Mesenchymal stem cell (in vitro differentiated cells and primary cell): ENCODE data around the gene TMED9.

Experiments used
- DNase-seq: peaks from one replicate; pipeline ENCODE4 v3.0.0-alpha.2; 2013
- H2AFZ ChIP-seq: one replicate; pipeline ENCODE4 v1.6.1; 2013; ENCODE audit warnings: low read depth, mild to moderate bottlenecking, control low read depth, inconsistent platforms, low read length, moderate library complexity
- H2AK5ac ChIP-seq: 2 replicates; pipeline ENCODE4 v1.6.1; 2013; ENCODE audit warnings: low read length, moderate library complexity, mild to moderate bottlenecking, inconsistent platforms; ENCODE audit not compliant: severe bottlenecking
- H2BK120ac ChIP-seq: one replicate; pipeline ENCODE4 v1.6.1; 2013; ENCODE audit warnings: low read depth, mild to moderate bottlenecking, inconsistent platforms, low read length, moderate library complexity
- H2BK12ac ChIP-seq, 2 experiments: one replicate each; pipeline ENCODE4 v1.6.1; 2013; ENCODE audit warnings: inconsistent platforms in 2 of 2, low read length in 2 of 2, mild to moderate bottlenecking in 2 of 2, moderate library complexity in 2 of 2, control low read depth in 1 of 2
- H2BK15ac ChIP-seq: one replicate; pipeline ENCODE4 v1.6.1; 2013; ENCODE audit warnings: mild to moderate bottlenecking, low read depth, inconsistent platforms; ENCODE audit not compliant: poor library complexity, severe bottlenecking
- H2BK5ac ChIP-seq: 2 replicates; pipeline ENCODE4 v1.6.1; 2013; ENCODE audit warnings: low read depth, mild to moderate bottlenecking, low read length, control low read depth, inconsistent platforms; ENCODE audit not compliant: poor library complexity, severe bottlenecking
- H3K14ac ChIP-seq, 2 experiments: one replicate each; pipeline ENCODE4 v1.6.1; 2013; ENCODE audit warnings: inconsistent platforms in 2 of 2, low read length in 2 of 2, control low read depth in 1 of 2, mild to moderate bottlenecking in 1 of 2, moderate library complexity in 1 of 2
- H3K18ac ChIP-seq, 2 experiments: one replicate each; pipeline ENCODE4 v1.6.1; 2013; ENCODE audit warnings: inconsistent platforms in 2 of 2, low read length in 2 of 2, control low read depth in 1 of 2, low read depth in 1 of 2, mild to moderate bottlenecking in 1 of 2
- H3K23ac ChIP-seq, 2 experiments: one replicate each; pipeline ENCODE4 v1.6.1; 2013; ENCODE audit warnings: inconsistent platforms in 2 of 2, low read length in 2 of 2, mild to moderate bottlenecking in 2 of 2, moderate library complexity in 2 of 2, control low read depth in 1 of 2
- H3K27ac ChIP-seq: 2 replicates; pipeline ENCODE4 v1.5.1; 2013; ENCODE audit warnings: mild to moderate bottlenecking, moderate library complexity, low read length, control low read depth, inconsistent platforms; ENCODE audit not compliant: poor library complexity, severe bottlenecking
- H3K27me3 ChIP-seq, 2 experiments: 2 replicates each; pipeline versions ENCODE4 v1.6.1 to v1.7.0; 2013; ENCODE audit warnings: low read length in 2 of 2, mild to moderate bottlenecking in 2 of 2, moderate library complexity in 2 of 2, control low read depth in 1 of 2, inconsistent platforms in 1 of 2; ENCODE audit not compliant: control insufficient read depth in 1 of 2, insufficient read depth in 1 of 2
- H3K36me3 ChIP-seq, 2 experiments: 2 replicates each; pipeline versions ENCODE4 v1.6.1 to v1.7.0; 2013; ENCODE audit warnings: low read length in 2 of 2, control low read depth in 1 of 2, inconsistent platforms in 1 of 2, low read depth in 1 of 2, mild to moderate bottlenecking in 1 of 2; ENCODE audit not compliant: insufficient read depth in 2 of 2, control insufficient read depth in 1 of 2
- H3K4ac ChIP-seq, 2 experiments: one replicate each; pipeline ENCODE4 v1.6.1; 2013; ENCODE audit warnings: inconsistent platforms in 2 of 2, low read length in 2 of 2, mild to moderate bottlenecking in 2 of 2, moderate library complexity in 2 of 2, control low read depth in 1 of 2, low read depth in 1 of 2
- H3K4me1 ChIP-seq: 2 replicates; pipeline ENCODE4 v1.6.1; 2013; ENCODE audit warnings: low read depth, low read length, control low read depth; ENCODE audit not compliant: control insufficient read depth, insufficient read depth
- H3K4me2 ChIP-seq: 2 replicates; pipeline ENCODE4 v1.6.1; 2013; ENCODE audit warnings: low read length, mild to moderate bottlenecking, inconsistent platforms; ENCODE audit not compliant: poor library complexity, severe bottlenecking
- H3K4me3 ChIP-seq, 2 experiments: 2 replicates each; pipeline versions ENCODE4 v1.5.1 to v1.7.0; 2013; ENCODE audit warnings: low read length in 2 of 2, mild to moderate bottlenecking in 2 of 2, control low read depth in 1 of 2, low read depth in 1 of 2; ENCODE audit not compliant: insufficient read depth in 1 of 2
- H3K79me1 ChIP-seq: replicated peaks from 2 replicates; pipeline ENCODE4 v1.6.1; 2013; ENCODE audit warnings: mild to moderate bottlenecking, control low read depth, low read length, inconsistent platforms; ENCODE audit not compliant: poor library complexity, severe bottlenecking
- H3K9ac ChIP-seq: 2 replicates; pipeline ENCODE4 v1.7.0; 2013; ENCODE audit warnings: mild to moderate bottlenecking, low read length, moderate library complexity
- H3K9me3 ChIP-seq: 2 replicates; pipeline ENCODE4 v1.7.0; 2013; ENCODE audit warnings: mild to moderate bottlenecking, low read length; ENCODE audit not compliant: control insufficient read depth
- H4K8ac ChIP-seq: one replicate; pipeline ENCODE4 v1.6.1; 2013; ENCODE audit warnings: inconsistent platforms, mild to moderate bottlenecking, low read length, moderate library complexity
- H4K91ac ChIP-seq: one replicate; pipeline ENCODE4 v1.6.1; 2013; ENCODE audit warnings: mild to moderate bottlenecking, low read length, inconsistent platforms
- WGBS: methylation state at CpG from one replicate; pipeline ENCODE4 v1.1.7; 2013; ENCODE audit warnings: mixed read lengths; 5-methylcytosine and 5-hydroxymethylcytosine counted together

TMED9 gene

DNA sequence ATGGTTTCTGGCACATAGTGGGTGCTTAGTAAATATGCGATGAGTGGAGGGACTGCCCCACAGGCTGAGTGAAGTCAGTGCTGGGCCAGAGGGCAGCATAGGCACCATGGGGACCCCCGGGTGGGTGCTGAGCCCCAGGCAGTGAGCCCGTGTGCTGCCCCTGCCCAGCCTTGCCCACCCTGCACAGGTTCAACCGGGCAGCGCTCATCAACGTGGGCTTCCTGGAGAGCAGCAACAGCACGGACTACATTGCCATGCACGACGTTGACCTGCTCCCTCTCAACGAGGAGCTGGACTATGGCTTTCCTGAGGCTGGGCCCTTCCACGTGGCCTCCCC lies 15.1 kb downstream of the TMED9 start:
- Histone ChIP-seq H3K27ac (no peak overlapping the region), H4K8ac (peak overlapping the region; percentile 59), H3K23ac (no peak overlapping the region), H2BK15ac (peak overlapping the region; percentile 33), H3K9ac (peak overlapping the region; percentile 27), H3K36me3 (peaks cover 33 to 82% of the 10 kb centered on the region in 2 experiments), H2BK5ac (no peak overlapping the region), H3K18ac (peak overlapping the region in 1 of 2 experiments; percentile 38), H4K91ac (peak overlapping the region; percentile 70), H3K4me2 (no peak overlapping the region), H3K14ac (no peak overlapping the region), H3K4ac (no peak overlapping the region), H2BK12ac (no peak overlapping the region), H2BK120ac (no peak overlapping the region), H3K9me3 (no peaks in the 10 kb centered on the region), H3K4me1 (peaks cover 11% of the 10 kb centered on the region), H2AFZ (no peak overlapping the region), H3K79me1 (peaks cover 15% of the 10 kb centered on the region), H3K4me3 (no peak overlapping the region), H2AK5ac (no peak overlapping the region), H3K27me3 (no peaks in the 10 kb centered on the region)
- no peak for DNase-seq
- WGBS: 62% methylated on average over 11 of the region's 11 CpGs

GRCh38 chr5:177607452-177608192 lies 15.6 kb downstream of the TMED9 start:
- Histone ChIP-seq H3K9me3 (no peaks in the 10 kb centered on the region), H2BK5ac (no peak overlapping the region), H3K18ac (peak overlapping the region; percentile 38 to 61), H3K14ac (no peak overlapping the region), H2AFZ (no peak overlapping the region), H4K91ac (no peak overlapping the region), H2BK120ac (no peak overlapping the region), H3K36me3 (peaks cover 33 to 82% of the 10 kb centered on the region in 2 experiments), H2BK15ac (no peak overlapping the region), H3K27ac (no peak overlapping the region), H3K23ac (no peak overlapping the region), H3K27me3 (no peaks in the 10 kb centered on the region), H2AK5ac (no peak overlapping the region), H3K4ac (no peak overlapping the region), H3K9ac (peak overlapping the region; percentile 27), H2BK12ac (no peak overlapping the region), H3K4me3 (no peak overlapping the region), H3K4me1 (peaks cover 11% of the 10 kb centered on the region), H3K79me1 (peaks cover 12% of the 10 kb centered on the region), H4K8ac (peak overlapping the region; percentile 59), H3K4me2 (no peak overlapping the region)
- DNase-seq: peak; percentile 87
- WGBS: 33% methylated on average over 14 of the region's 15 CpGs

- no peaks in the 10 kb centered on the region for H3K27me3 ChIP-seq
- peaks cover 33 to 81% of the 10 kb centered on the region in 2 experiments for H3K36me3 ChIP-seq
- no peak overlapping the region for H3K4me2 ChIP-seq
- H3K18ac ChIP-seq: no peak overlapping the region
- no peak overlapping the region for H3K4me3 ChIP-seq
- no peaks in the 10 kb centered on the region for H3K9me3 ChIP-seq
- H2AK5ac ChIP-seq: no peak overlapping the region
- H2AFZ ChIP-seq: no peak overlapping the region
- H3K23ac ChIP-seq: no peak overlapping the region
- no peak overlapping the region for H2BK15ac ChIP-seq
- peaks cover 10% of the 10 kb centered on the region for H3K4me1 ChIP-seq
- 92% methylated on average over 37 of the region's 37 CpGs for WGBS
- no peak overlapping the region for H3K27ac ChIP-seq
- H2BK12ac ChIP-seq: no peak overlapping the region
- H4K91ac ChIP-seq: no peak overlapping the region
- no peak overlapping the region for H3K4ac ChIP-seq
- no peak overlapping the region for H3K14ac ChIP-seq
- H3K9ac ChIP-seq: no peak overlapping the region
- DNase-seq: no peak
- peaks cover 10% of the 10 kb centered on the region for H3K79me1 ChIP-seq
- H2BK5ac ChIP-seq: no peak overlapping the region
- no peak overlapping the region for H2BK120ac ChIP-seq
- H4K8ac ChIP-seq: peak overlapping the region; percentile 15
These were observed 16.5 kb downstream of the TMED9 start for GRCh38 chr5:177608243-177609075.
